Measurements from ENCODE around the gene PDCD1LG2. TPM values are rescaled to one million over a fixed set of nuclear protein-coding genes. Genes with fewer than 3 reads are reported as not detected.

The PDCD1LG2 gene
- total RNA-seq, 1 experiment from 2014 or later = not detected

- H3K36me3 ChIP-seq (ENCODE audit: control insufficient read depth, insufficient read depth, low read length) = no peaks in the 10 kb centered on the region
Observed at GRCh38 chr9:5553211-5553610, 42.9 kb downstream of the PDCD1LG2 start.

GRCh38 chr9:5554254-5554653 lies 43.9 kb downstream of the PDCD1LG2 start:
- no peak for ATAC-seq
- no peak overlapping the region for H3K27ac ChIP-seq (ENCODE audit: low read length)
- H3K36me3 ChIP-seq (ENCODE audit: control insufficient read depth, insufficient read depth, low read length) = no peaks in the 10 kb centered on the region

More at GRCh38 chr9:5553211-5553610, 42.9 kb downstream of the PDCD1LG2 start:
- DNase-seq (ENCODE audit: low read depth, low spot score) (no peak), ATAC-seq (no peak)
- intact Hi-C loops (cut with micrococcal nuclease; ENCODE audit: unreplicated experiment) (no loop called here), in situ Hi-C loops (cut with HindIII; ENCODE audit: low pct_unique_long_range_greater_than_20kb, low sequenced_read_pairs) (no loop called here)
- no peak for TF ChIP-seq REST (IDR thresholded peaks at IDR 0.05; ENCODE audit: insufficient read depth in 1 of 2, low read depth in 2 of 2, low read length in 1 of 2)
- Histone ChIP-seq H3K27me3 (ENCODE audit: control insufficient read depth, insufficient read depth, low read length) (no peaks in the 10 kb centered on the region), H3K9me3 (ENCODE audit: control insufficient read depth, insufficient read depth, low read depth, low read length) (no peaks in the 10 kb centered on the region), H3K4me3 (ENCODE audit: low read depth in 2 of 2, low read length in 2 of 2) (no peak overlapping the region), H3K27ac (ENCODE audit: low read length) (no peak overlapping the region), H3K4me1 (ENCODE audit: control insufficient read depth, insufficient read depth, low read length) (no peaks in the 10 kb centered on the region)
- POLR2A ChIA-PET = no interaction called here
- no TSS peak for BruUV-seq (replicated peaks)
- CTCF ChIA-PET = no interaction called here

More at GRCh38 chr9:5554254-5554653, 43.9 kb downstream of the PDCD1LG2 start:
- Histone ChIP-seq H3K4me1 (ENCODE audit: control insufficient read depth, insufficient read depth, low read length) (no peaks in the 10 kb centered on the region), H3K27me3 (ENCODE audit: control insufficient read depth, insufficient read depth, low read length) (no peaks in the 10 kb centered on the region), H3K9me3 (ENCODE audit: control insufficient read depth, insufficient read depth, low read depth, low read length) (no peaks in the 10 kb centered on the region), H3K4me3 (ENCODE audit: low read depth in 2 of 2, low read length in 2 of 2) (no peak overlapping the region)
- intact Hi-C loops (cut with micrococcal nuclease; ENCODE audit: unreplicated experiment) = no loop called here
- TF ChIP-seq REST (IDR thresholded peaks at IDR 0.05; ENCODE audit: insufficient read depth in 1 of 2, low read depth in 2 of 2, low read length in 1 of 2) (no peak), POLR2AphosphoS5 (IDR thresholded peaks at IDR 0.05; ENCODE audit: low read depth, low read length) (no peak), TCF7L2 (IDR thresholded peaks at IDR 0.05; ENCODE audit: low read depth, low read length) (no peak), SIN3A (IDR thresholded peaks at IDR 0.05; ENCODE audit: borderline replicate concordance, insufficient read depth, low read depth, low read length) (no peak), CTCF (IDR thresholded peaks at IDR 0.05) (no peak)
- no TSS peak for BruUV-seq (replicated peaks)
- ChIA-PET CTCF (no interaction called here), POLR2A (no interaction called here)
- in situ Hi-C loops (cut with HindIII; ENCODE audit: low pct_unique_long_range_greater_than_20kb, low sequenced_read_pairs) = no loop called here
- no peak for DNase-seq (ENCODE audit: low read depth, low spot score)

Data from Panc1 (cell line).